H1 (cell line): ENCODE results near the gene RABL6. TPM values are rescaled to one million over a fixed set of nuclear protein-coding genes. Genes with fewer than 3 reads are reported as not detected.

Source experiments
- CBX8 ChIP-seq: fragments of 300-800, 300-1000 bp; sonication (generic); IDR thresholded peaks from 2 replicates; pipeline ENCODE4 v1.7.1; 2016; ENCODE audit warnings: low read depth, low read length, borderline replicate concordance
- HDAC2 ChIP-seq, 2 experiments: fragments of 300-600 bp in 1 of 2; sonication (generic) in 1 of 2; IDR thresholded peaks; 2 replicates each; pipeline ENCODE4 v1.6.1; 2011 to 2012; ENCODE audit warnings: low read depth in 2 of 2, low read length in 2 of 2, mild to moderate bottlenecking in 2 of 2, moderate library complexity in 2 of 2, borderline replicate concordance in 1 of 2, inconsistent platforms in 1 of 2
- NRF1 ChIP-seq: IDR thresholded peaks from 2 replicates; pipeline ENCODE4 v1.6.1; 2011; ENCODE audit warnings: mild to moderate bottlenecking, low read depth, low read length, improper control_type of control experiment
- PHF8 ChIP-seq: fragments of 200-600 bp; sonication (generic); conservative IDR thresholded peaks from 2 replicates; pipeline ENCODE4 v1.7.1; 2012; ENCODE audit warnings: low read depth, mild to moderate bottlenecking, inconsistent platforms, low read length, moderate library complexity
- RAD21 ChIP-seq, 2 experiments: IDR thresholded peaks in 1 of 2; conservative IDR thresholded peaks in 1 of 2; 2 replicates each; pipeline ENCODE4 v1.6.1; 2011; ENCODE audit warnings: low read depth in 2 of 2, low read length in 2 of 2, improper control_type of control experiment in 1 of 2, inconsistent platforms in 1 of 2, mild to moderate bottlenecking in 1 of 2, moderate library complexity in 1 of 2
- SP4 ChIP-seq: IDR thresholded peaks from 2 replicates; pipeline ENCODE4 v1.6.1; 2012; ENCODE audit warnings: low read length, inconsistent platforms
- TCF12 ChIP-seq: IDR thresholded peaks from 2 replicates; pipeline ENCODE4 v1.6.1; 2011; ENCODE audit warnings: low read depth, mild to moderate bottlenecking, low read length
- polyA plus RNA-seq, 7 experiments: library from polyadenylated mRNA; depleted of rRNA in 3 of 7; stranded (reverse) in 5 of 7; unstranded in 2 of 7; fragments of >200 nt in 5 of 7; fragments of 200-250 nt in 2 of 7; gene quantifications; 1 replicate in 5 of 7; 2 replicates in 1 of 7; 4 replicates in 1 of 7; pipeline versions ENCODE4 v1.2.1 to v1.2.3, GENCODE V29; 2011 to 2013; ENCODE audit warnings: missing spikeins in 2 of 7, mixed read lengths in 2 of 7
- total RNA-seq: library from RNA; stranded (reverse); fragmentation: NEBNext Ultra II Directional; extraction: Animal tissue kit (Norgen Biotek cat#: 25700); gene quantifications from 2 replicates; pipeline ENCODE4 v1.2.1, GENCODE V29; 2021

RABL6 gene
- total and polyA plus RNA-seq, 2 of the 8 experiments (the other 6 are each of a cell fraction or from before 2014, with no cell fraction given) = 70.1 to 130 TPM

- TF ChIP-seq SP4 = no peak
- TF ChIP-seq CBX8 = no peak
- no peak for TF ChIP-seq HDAC2 (IDR thresholded peaks at IDR 0.05; ENCODE audit: borderline replicate concordance in 1 of 2, low read depth in 2 of 2, low read length in 2 of 2)
- no peak for TF ChIP-seq NRF1
- no peak for TF ChIP-seq RAD21 (IDR thresholded peaks at IDR 0.05 in 1 of 2, conservative IDR thresholded peaks at IDR 0.05 in 1 of 2; ENCODE audit: low read depth in 2 of 2, low read length in 2 of 2)
- TF ChIP-seq PHF8 = no peak
- no peak for TF ChIP-seq TCF12
Measured at GRCh38 chr9:136828474-136829140, 20.9 kb downstream of the RABL6 start (continued).
